ENCODE data around the gene DERA. TPM values are rescaled to one million over a fixed set of nuclear protein-coding genes. Genes with fewer than 3 reads are reported as not detected.

The DERA gene
- total and polyA plus RNA-seq, 2 of the 13 experiments (the other 11 are each of a cell fraction or from before 2014, with no cell fraction given), result 24.0 to 51.3 TPM

GRCh38 chr12:15910864-15911721 is at the start of gene DERA (continued):
- no peak for TF ChIP-seq HHEX (CRISPR knock-in tag; IDR thresholded peaks at IDR 0.05)
- TF ChIP-seq KDM6A (CRISPR knock-in tag; IDR thresholded peaks at IDR 0.05; ENCODE audit: low read depth), result no peak
- no peak for TF ChIP-seq FOSL1 (CRISPR knock-in tag; IDR thresholded peaks at IDR 0.05; ENCODE audit: borderline replicate concordance)
- no peak for TF ChIP-seq HDAC2 (CRISPR knock-in tag; IDR thresholded peaks at IDR 0.05)
- peak; percentile 43; the same call in 1 of the 2 replicates for TF ChIP-seq ZNF232 (CRISPR knock-in tag; IDR thresholded peaks at IDR 0.05; ENCODE audit: borderline replicate concordance)
- TF ChIP-seq RNF219 (CRISPR knock-in tag; IDR thresholded peaks at IDR 0.05), result no peak
- no peak for TF ChIP-seq MNT (IDR thresholded peaks at IDR 0.05)
- peak; percentile 69 for TF ChIP-seq DMAP1 (CRISPR knock-in tag; IDR thresholded peaks at IDR 0.05)
- peak; percentile 77 for TF ChIP-seq AGO2 (optimal IDR thresholded peaks at IDR 0.05; ENCODE audit: low read depth, low read length)
- TF ChIP-seq RARG (CRISPR knock-in tag; IDR thresholded peaks at IDR 0.05; ENCODE audit: low read depth), result no peak
- TF ChIP-seq, protein P1, sequence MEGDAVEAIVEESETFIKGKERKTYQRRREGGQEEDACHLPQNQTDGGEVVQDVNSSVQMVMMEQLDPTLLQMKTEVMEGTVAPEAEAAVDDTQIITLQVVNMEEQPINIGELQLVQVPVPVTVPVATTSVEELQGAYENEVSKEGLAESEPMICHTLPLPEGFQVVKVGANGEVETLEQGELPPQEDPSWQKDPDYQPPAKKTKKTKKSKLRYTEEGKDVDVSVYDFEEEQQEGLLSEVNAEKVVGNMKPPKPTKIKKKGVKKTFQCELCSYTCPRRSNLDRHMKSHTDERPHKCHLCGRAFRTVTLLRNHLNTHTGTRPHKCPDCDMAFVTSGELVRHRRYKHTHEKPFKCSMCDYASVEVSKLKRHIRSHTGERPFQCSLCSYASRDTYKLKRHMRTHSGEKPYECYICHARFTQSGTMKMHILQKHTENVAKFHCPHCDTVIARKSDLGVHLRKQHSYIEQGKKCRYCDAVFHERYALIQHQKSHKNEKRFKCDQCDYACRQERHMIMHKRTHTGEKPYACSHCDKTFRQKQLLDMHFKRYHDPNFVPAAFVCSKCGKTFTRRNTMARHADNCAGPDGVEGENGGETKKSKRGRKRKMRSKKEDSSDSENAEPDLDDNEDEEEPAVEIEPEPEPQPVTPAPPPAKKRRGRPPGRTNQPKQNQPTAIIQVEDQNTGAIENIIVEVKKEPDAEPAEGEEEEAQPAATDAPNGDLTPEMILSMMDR (CRISPR knock-in tag; IDR thresholded peaks at IDR 0.05), result no peak
- TF ChIP-seq, protein P2, sequence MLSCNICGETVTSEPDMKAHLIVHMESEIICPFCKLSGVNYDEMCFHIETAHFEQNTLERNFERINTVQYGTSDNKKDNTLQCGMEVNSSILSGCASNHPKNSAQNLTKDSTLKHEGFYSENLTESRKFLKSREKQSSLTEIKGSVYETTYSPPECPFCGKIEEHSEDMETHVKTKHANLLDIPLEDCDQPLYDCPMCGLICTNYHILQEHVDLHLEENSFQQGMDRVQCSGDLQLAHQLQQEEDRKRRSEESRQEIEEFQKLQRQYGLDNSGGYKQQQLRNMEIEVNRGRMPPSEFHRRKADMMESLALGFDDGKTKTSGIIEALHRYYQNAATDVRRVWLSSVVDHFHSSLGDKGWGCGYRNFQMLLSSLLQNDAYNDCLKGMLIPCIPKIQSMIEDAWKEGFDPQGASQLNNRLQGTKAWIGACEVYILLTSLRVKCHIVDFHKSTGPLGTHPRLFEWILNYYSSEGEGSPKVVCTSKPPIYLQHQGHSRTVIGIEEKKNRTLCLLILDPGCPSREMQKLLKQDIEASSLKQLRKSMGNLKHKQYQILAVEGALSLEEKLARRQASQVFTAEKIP (CRISPR knock-in tag; IDR thresholded peaks at IDR 0.05; ENCODE audit: borderline replicate concordance), result no peak
- 0 out of 2 replicates have a peak, but pooled peaks have one; percentile 14 for TF ChIP-seq MED1 (CRISPR knock-in tag; IDR thresholded peaks at IDR 0.05)
- peak; percentile 83 for TF ChIP-seq SAP130 (CRISPR knock-in tag; IDR thresholded peaks at IDR 0.05; ENCODE audit: low read depth)
- TF ChIP-seq ZNF530 (CRISPR knock-in tag; IDR thresholded peaks at IDR 0.05; ENCODE audit: low read depth), result no peak
- TF ChIP-seq ZNF672 (CRISPR knock-in tag; IDR thresholded peaks at IDR 0.05), result no peak
- TF ChIP-seq HDAC6 (IDR thresholded peaks at IDR 0.05; ENCODE audit: low read depth, low read length), result no peak
- no peak for TF ChIP-seq TMF1 (CRISPR knock-in tag; IDR thresholded peaks at IDR 0.05; ENCODE audit: low read depth)
- TF ChIP-seq NAIF1 (CRISPR knock-in tag; IDR thresholded peaks at IDR 0.05; ENCODE audit: borderline replicate concordance), result no peak
- TF ChIP-seq KLF12 (CRISPR knock-in tag; IDR thresholded peaks at IDR 0.05; ENCODE audit: borderline replicate concordance), result no peak
- TF ChIP-seq TP53 (CRISPR knock-in tag; conservative IDR thresholded peaks at IDR 0.05), result 0 out of 2 replicates have a peak, but pooled peaks have one; percentile 7
- no peak for TF ChIP-seq MTF2 (CRISPR knock-in tag; IDR thresholded peaks at IDR 0.05; ENCODE audit: borderline replicate concordance)
- TF ChIP-seq SRSF9 (IDR thresholded peaks at IDR 0.05; ENCODE audit: borderline replicate concordance, insufficient read depth, low read depth, low read length, poor library complexity, severe bottlenecking), result no peak
- TF ChIP-seq HOXA9 (CRISPR knock-in tag; IDR thresholded peaks at IDR 0.05; ENCODE audit: borderline replicate concordance), result no peak

Data from HepG2 (cell line).